GM12891 (cell line): Measurements from ENCODE around the gene FAF2.

Experiments used
- POLR2AphosphoS5 ChIP-seq: IDR thresholded peaks from 2 replicates; pipeline ENCODE4 v1.6.1; 2011; ENCODE audit warnings: low read depth, low read length, control low read depth
- POU2F2 ChIP-seq: IDR thresholded peaks from 2 replicates; pipeline ENCODE4 v1.6.1; 2011; ENCODE audit warnings: low read depth, mild to moderate bottlenecking, control low read depth, low read length, moderate library complexity
- SPI1 ChIP-seq: IDR thresholded peaks from 2 replicates; pipeline ENCODE4 v1.6.1; 2011; ENCODE audit warnings: low read depth, low read length, control low read depth

GRCh38 chr5:176550275-176550831 lies 102.2 kb downstream of the FAF2 start:
- TF ChIP-seq POU2F2, result no peak
- no peak for TF ChIP-seq POLR2AphosphoS5
- peak; percentile 97 for TF ChIP-seq SPI1
